C4-2B (cell line): ENCODE data around the gene BHLHA15.

ENCODE experiments used
- ZFX ChIP-seq: fragments of 450-650 bp; IDR thresholded peaks from 2 replicates; pipeline ENCODE4 v1.6.1; 2017
- TF ChIP-seq, protein P1 (sequence below): fragments of 450-650 bp; conservative IDR thresholded peaks from 2 replicates; pipeline ENCODE4 v1.5.1; 2017; ENCODE audit warnings: mild to moderate bottlenecking

DNA sequence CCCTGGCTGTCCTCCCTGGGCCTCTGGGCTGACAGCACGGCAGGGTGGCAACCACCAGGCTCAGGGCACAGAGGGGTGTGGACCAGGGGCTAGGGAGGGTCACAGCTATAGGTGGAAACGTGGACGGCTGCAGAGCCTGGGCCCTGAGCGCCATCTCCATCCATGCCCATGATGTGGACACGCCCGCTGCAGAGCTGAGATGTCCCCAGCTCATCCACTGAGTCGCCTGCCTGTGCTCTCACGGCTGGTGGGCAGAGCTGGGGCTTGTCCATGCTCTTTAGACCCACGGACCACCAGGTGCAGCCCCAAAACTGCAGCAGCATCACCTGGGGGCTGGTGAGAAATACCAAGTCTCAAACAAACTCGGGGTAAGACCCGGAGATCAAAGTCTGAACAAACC lies 24.7 kb downstream of the BHLHA15 start:
- no peak for TF ChIP-seq ZFX
- TF ChIP-seq, protein P1, sequence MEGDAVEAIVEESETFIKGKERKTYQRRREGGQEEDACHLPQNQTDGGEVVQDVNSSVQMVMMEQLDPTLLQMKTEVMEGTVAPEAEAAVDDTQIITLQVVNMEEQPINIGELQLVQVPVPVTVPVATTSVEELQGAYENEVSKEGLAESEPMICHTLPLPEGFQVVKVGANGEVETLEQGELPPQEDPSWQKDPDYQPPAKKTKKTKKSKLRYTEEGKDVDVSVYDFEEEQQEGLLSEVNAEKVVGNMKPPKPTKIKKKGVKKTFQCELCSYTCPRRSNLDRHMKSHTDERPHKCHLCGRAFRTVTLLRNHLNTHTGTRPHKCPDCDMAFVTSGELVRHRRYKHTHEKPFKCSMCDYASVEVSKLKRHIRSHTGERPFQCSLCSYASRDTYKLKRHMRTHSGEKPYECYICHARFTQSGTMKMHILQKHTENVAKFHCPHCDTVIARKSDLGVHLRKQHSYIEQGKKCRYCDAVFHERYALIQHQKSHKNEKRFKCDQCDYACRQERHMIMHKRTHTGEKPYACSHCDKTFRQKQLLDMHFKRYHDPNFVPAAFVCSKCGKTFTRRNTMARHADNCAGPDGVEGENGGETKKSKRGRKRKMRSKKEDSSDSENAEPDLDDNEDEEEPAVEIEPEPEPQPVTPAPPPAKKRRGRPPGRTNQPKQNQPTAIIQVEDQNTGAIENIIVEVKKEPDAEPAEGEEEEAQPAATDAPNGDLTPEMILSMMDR: no peak
